ENCODE measurements around the gene NFATC1.

Gene NFATC1

DNA sequence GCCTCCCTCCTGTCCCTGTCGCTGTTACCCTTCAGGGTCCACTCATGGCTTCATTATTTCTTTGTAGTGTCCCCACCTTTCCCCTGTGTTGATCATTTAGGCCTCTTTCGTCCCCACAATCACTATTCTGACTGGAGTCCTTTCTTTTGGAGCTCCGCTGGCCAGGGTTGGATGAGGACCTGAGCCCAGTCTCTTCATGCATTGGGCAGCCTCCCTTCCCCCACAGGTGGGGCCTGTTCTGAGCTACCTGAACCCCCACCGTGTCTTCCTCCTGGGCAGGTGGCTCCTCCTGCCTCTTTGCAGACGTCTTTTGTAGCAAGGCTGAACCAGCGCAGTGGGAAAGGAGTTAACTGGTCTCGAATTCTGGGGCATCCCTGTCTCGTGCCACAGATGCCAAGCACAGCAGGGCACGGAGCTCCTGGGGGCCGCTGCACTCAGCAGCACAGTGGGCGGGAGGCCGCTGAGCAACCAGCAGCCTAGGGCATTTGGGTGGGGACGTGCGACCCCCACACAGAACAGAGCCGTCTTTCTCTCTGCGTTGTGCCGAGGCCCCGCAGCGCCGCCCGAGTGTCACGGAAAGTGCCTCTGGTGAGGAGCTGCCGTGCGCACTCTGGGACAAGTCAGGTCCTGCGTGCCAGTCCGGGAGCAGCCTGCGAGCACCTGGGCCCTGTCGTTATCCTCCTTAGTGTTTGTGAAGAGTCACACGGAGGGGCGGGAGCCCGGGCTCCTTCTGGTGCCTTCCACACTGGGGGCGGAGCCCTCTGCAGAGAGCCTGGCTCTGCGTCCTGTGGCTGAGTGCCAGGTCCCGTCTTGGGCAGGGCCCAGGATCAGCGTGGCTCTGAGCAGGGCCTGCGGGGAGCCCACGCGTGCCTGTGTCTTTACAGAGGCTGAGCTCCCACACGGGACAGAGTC, 130.1 kb downstream of the NFATC1 start:
- DNase-seq = peak; percentile 45

- peak; percentile 32 for DNase-seq
These were observed 131.0 kb downstream of the NFATC1 start for GRCh38 chr18:79526468-79527460.

DNA sequence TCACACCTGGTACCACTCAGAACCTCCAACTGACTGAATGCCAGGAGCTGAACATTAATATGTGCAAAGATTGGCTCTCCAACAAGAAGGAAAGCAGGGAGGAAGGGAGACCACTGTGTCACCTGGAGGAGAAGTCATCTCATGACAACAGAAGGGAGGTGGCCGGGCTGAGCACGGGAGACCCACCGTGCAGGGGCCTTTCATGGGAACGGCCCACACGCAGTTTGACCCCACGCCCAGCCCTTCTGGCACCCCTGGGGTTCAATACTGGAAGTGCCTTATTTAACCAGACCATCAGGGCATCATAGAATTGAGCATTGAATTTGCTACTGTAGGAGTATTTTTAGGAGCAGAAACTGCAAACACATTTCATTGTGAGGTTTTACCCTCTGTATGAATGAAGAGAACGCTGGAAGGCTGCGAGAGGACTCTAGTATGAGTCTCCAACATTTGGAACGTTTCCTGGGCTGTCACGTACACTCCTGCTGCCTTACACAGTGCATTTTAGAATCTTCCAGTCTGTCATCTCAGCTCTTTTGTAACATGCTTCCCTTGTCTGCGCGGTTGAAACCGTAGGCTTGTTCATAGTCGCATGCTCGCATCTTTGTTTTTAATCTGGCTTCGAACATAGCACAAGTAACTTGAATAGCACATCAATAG, 132.1 kb downstream of the NFATC1 start:
- DNase-seq = no peak

- DNase-seq = no peak
These were observed 132.6 kb downstream of the NFATC1 start for GRCh38 chr18:79528316-79528695.

DNA sequence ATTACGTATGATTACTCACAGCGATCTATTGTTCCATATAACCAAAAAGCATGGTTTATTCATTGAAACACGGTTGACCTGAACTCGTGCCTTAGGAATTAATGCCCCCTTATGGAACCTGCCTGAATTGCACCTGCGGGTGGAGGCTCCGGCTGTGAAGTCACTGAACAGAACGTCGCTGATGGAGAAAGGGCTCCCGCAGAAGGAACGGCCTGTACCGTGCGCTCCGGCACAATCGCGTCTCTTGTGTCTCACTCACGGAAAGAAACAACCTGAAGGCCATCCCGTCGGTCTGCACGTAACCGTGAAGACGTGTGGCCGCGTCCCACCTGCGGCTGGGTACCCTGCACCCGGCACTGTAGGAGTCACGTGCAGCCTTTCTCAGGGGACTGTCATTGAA, 133.1 kb downstream of the NFATC1 start:
- peak; percentile 74 for DNase-seq

GRCh38 chr18:79529296-79529695, 133.6 kb downstream of the NFATC1 start:
- no peak for DNase-seq

DNA sequence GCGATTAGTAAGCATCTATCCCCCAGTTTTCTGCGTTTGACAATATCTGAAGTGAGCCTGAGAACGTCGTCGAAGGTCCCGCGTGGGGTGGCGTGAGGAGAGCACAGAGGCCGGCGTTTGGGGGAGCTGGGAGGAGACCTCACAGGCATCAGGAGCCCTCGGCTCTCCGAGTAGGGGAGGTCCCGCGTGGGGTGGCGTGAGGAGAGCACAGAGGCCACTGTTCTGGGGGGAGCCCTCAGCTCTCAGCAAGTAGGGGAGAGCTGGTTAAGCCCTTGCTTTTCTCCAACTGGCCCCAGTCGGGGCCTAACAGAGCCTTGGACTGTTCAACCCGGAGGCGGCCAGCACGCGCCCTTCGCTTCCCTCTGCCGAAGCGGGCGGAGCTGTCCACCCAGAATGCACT, 134.3 kb downstream of the NFATC1 start:
- no peak for DNase-seq

GRCh38 chr18:79530821-79531220, 135.1 kb downstream of the NFATC1 start:
- DNase-seq = no peak

GRCh38 chr18:79531386-79531785, 135.7 kb downstream of the NFATC1 start:
- no peak for DNase-seq

- DNase-seq = no peak
These were observed 136.2 kb downstream of the NFATC1 start for GRCh38 chr18:79531926-79532312.

- no peak for DNase-seq
These were observed 136.7 kb downstream of the NFATC1 start for GRCh38 chr18:79532313-79533007.

GRCh38 chr18:79533146-79533545, 137.4 kb downstream of the NFATC1 start:
- no peak for DNase-seq

DNA sequence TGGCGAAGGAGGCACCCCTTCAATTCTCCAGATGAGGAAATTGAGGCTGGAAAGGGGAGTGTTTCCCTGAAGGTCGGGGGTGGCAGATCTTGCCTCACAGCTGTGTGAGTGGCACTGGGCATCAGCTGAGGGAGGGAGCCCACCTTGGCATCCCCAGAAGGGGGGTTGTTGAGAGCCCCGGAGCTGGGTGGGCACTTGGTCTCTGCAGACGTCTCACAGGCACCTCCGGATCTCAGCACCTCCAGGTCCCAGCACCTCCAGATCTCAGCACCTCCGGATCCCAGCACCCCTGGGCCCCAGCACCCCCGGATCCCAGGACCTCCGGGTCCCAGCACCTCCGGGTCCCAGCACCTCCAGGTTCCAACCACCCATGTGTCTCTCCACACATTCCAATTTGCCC, 137.9 kb downstream of the NFATC1 start:
- DNase-seq = no peak

GRCh38 chr18:79534356-79534755, 138.6 kb downstream of the NFATC1 start:
- no peak for DNase-seq

GRCh38 chr18:79537758-79538157, 142.0 kb downstream of the NFATC1 start:
- DNase-seq = no peak

GRCh38 chr18:79538635-79539034, 142.9 kb downstream of the NFATC1 start:
- DNase-seq = no peak

GRCh38 chr18:79540161-79540903, 144.6 kb downstream of the NFATC1 start:
- no peak for DNase-seq

- no peak for DNase-seq
These were observed 145.2 kb downstream of the NFATC1 start for GRCh38 chr18:79540904-79541282.

- DNase-seq = no peak
These were observed 146.5 kb downstream of the NFATC1 start for GRCh38 chr18:79542213-79542612.

GRCh38 chr18:79542876-79543750, 147.4 kb downstream of the NFATC1 start:
- DNase-seq = no peak

Data from NCI-H345 (cell line).